ENCODE data around the gene ELAVL2.

The ELAVL2 gene

GRCh38 chr9:23665635-23666034 lies 160.4 kb downstream of the ELAVL2 start:
- TF ChIP-seq POLR2AphosphoS5 (IDR thresholded peaks at IDR 0.05; ENCODE audit: low read depth, low read length) = no peak
- no peak for TF ChIP-seq POLR2A (IDR thresholded peaks at IDR 0.05; ENCODE audit: low read depth, low read length)
- no peak for TF ChIP-seq TAF1 (IDR thresholded peaks at IDR 0.05; ENCODE audit: borderline replicate concordance, low read depth, low read length)
- no peak for DNase-seq (ENCODE audit: insufficient read length)
- FAIRE-seq = no peak

- FAIRE-seq = no peak
- DNase-seq (ENCODE audit: insufficient read length) = no peak
- TF ChIP-seq POLR2AphosphoS5 (IDR thresholded peaks at IDR 0.05; ENCODE audit: low read depth, low read length) = no peak
- TF ChIP-seq POLR2A (IDR thresholded peaks at IDR 0.05; ENCODE audit: low read depth, low read length) = no peak
- no peak for TF ChIP-seq TAF1 (IDR thresholded peaks at IDR 0.05; ENCODE audit: borderline replicate concordance, low read depth, low read length)
Observed at GRCh38 chr9:23665051-23665450, 161.0 kb downstream of the ELAVL2 start.

GRCh38 chr9:23663946-23664345 lies 162.1 kb downstream of the ELAVL2 start:
- FAIRE-seq = no peak
- no peak for DNase-seq (ENCODE audit: insufficient read length)
- no peak for TF ChIP-seq POLR2A (IDR thresholded peaks at IDR 0.05; ENCODE audit: low read depth, low read length)
- no peak for TF ChIP-seq POLR2AphosphoS5 (IDR thresholded peaks at IDR 0.05; ENCODE audit: low read depth, low read length)
- no peak for TF ChIP-seq TAF1 (IDR thresholded peaks at IDR 0.05; ENCODE audit: borderline replicate concordance, low read depth, low read length)

GRCh38 chr9:23663536-23663935 lies 162.5 kb downstream of the ELAVL2 start:
- DNase-seq (ENCODE audit: insufficient read length) = no peak
- FAIRE-seq = no peak
- no peak for TF ChIP-seq TAF1 (IDR thresholded peaks at IDR 0.05; ENCODE audit: borderline replicate concordance, low read depth, low read length)
- TF ChIP-seq POLR2A (IDR thresholded peaks at IDR 0.05; ENCODE audit: low read depth, low read length) = no peak
- no peak for TF ChIP-seq POLR2AphosphoS5 (IDR thresholded peaks at IDR 0.05; ENCODE audit: low read depth, low read length)

GRCh38 chr9:23663125-23663524 lies 162.9 kb downstream of the ELAVL2 start:
- FAIRE-seq = no peak
- TF ChIP-seq TAF1 (IDR thresholded peaks at IDR 0.05; ENCODE audit: borderline replicate concordance, low read depth, low read length) (no peak), POLR2AphosphoS5 (IDR thresholded peaks at IDR 0.05; ENCODE audit: low read depth, low read length) (no peak), POLR2A (IDR thresholded peaks at IDR 0.05; ENCODE audit: low read depth, low read length) (no peak)
- no peak for DNase-seq (ENCODE audit: insufficient read length)

- FAIRE-seq (no peak), DNase-seq (ENCODE audit: insufficient read length) (no peak)
- TF ChIP-seq POLR2A (IDR thresholded peaks at IDR 0.05; ENCODE audit: low read depth, low read length) = no peak
- no peak for TF ChIP-seq TAF1 (IDR thresholded peaks at IDR 0.05; ENCODE audit: borderline replicate concordance, low read depth, low read length)
- no peak for TF ChIP-seq POLR2AphosphoS5 (IDR thresholded peaks at IDR 0.05; ENCODE audit: low read depth, low read length)
Observed at GRCh38 chr9:23662320-23662719, 163.7 kb downstream of the ELAVL2 start.

- DNase-seq (ENCODE audit: insufficient read length) = no peak
- no peak for FAIRE-seq
- TF ChIP-seq TAF1 (IDR thresholded peaks at IDR 0.05; ENCODE audit: borderline replicate concordance, low read depth, low read length) (no peak), POLR2A (IDR thresholded peaks at IDR 0.05; ENCODE audit: low read depth, low read length) (no peak), POLR2AphosphoS5 (IDR thresholded peaks at IDR 0.05; ENCODE audit: low read depth, low read length) (no peak)
Observed at GRCh38 chr9:23659346-23660006, 166.6 kb downstream of the ELAVL2 start.

GRCh38 chr9:23658376-23659258 lies 167.4 kb downstream of the ELAVL2 start:
- no peak for DNase-seq (ENCODE audit: insufficient read length)
- no peak for TF ChIP-seq TAF1 (IDR thresholded peaks at IDR 0.05; ENCODE audit: borderline replicate concordance, low read depth, low read length)
- no peak for TF ChIP-seq POLR2A (IDR thresholded peaks at IDR 0.05; ENCODE audit: low read depth, low read length)
- no peak for TF ChIP-seq POLR2AphosphoS5 (IDR thresholded peaks at IDR 0.05; ENCODE audit: low read depth, low read length)
- no peak for FAIRE-seq

GRCh38 chr9:23651051-23651450 lies 175.0 kb downstream of the ELAVL2 start:
- TF ChIP-seq POLR2A (IDR thresholded peaks at IDR 0.05; ENCODE audit: low read depth, low read length) (no peak), TAF1 (IDR thresholded peaks at IDR 0.05; ENCODE audit: borderline replicate concordance, low read depth, low read length) (no peak), POLR2AphosphoS5 (IDR thresholded peaks at IDR 0.05; ENCODE audit: low read depth, low read length) (no peak)
- FAIRE-seq (no peak), DNase-seq (ENCODE audit: insufficient read length) (no peak)

GRCh38 chr9:23648651-23649050 lies 177.4 kb downstream of the ELAVL2 start:
- FAIRE-seq = no peak
- DNase-seq (ENCODE audit: insufficient read length) = no peak
- TF ChIP-seq TAF1 (IDR thresholded peaks at IDR 0.05; ENCODE audit: borderline replicate concordance, low read depth, low read length) (no peak), POLR2AphosphoS5 (IDR thresholded peaks at IDR 0.05; ENCODE audit: low read depth, low read length) (no peak), POLR2A (IDR thresholded peaks at IDR 0.05; ENCODE audit: low read depth, low read length) (no peak)

GRCh38 chr9:23644896-23645295 lies 181.1 kb downstream of the ELAVL2 start:
- TF ChIP-seq POLR2A (IDR thresholded peaks at IDR 0.05; ENCODE audit: low read depth, low read length) (no peak), TAF1 (IDR thresholded peaks at IDR 0.05; ENCODE audit: borderline replicate concordance, low read depth, low read length) (no peak), POLR2AphosphoS5 (IDR thresholded peaks at IDR 0.05; ENCODE audit: low read depth, low read length) (no peak)
- DNase-seq (ENCODE audit: insufficient read length) = no peak

GRCh38 chr9:23644326-23644725 lies 181.7 kb downstream of the ELAVL2 start:
- DNase-seq (ENCODE audit: insufficient read length) = no peak
- TF ChIP-seq POLR2AphosphoS5 (IDR thresholded peaks at IDR 0.05; ENCODE audit: low read depth, low read length) (no peak), TAF1 (IDR thresholded peaks at IDR 0.05; ENCODE audit: borderline replicate concordance, low read depth, low read length) (no peak), POLR2A (IDR thresholded peaks at IDR 0.05; ENCODE audit: low read depth, low read length) (no peak)
- no peak for FAIRE-seq

More at GRCh38 chr9:23644896-23645295, 181.1 kb downstream of the ELAVL2 start:
- FAIRE-seq = no peak
